WTC11 (cell line): ENCODE measurements around the gene CYBB.

Experiments
- ATF1 ChIP-seq: sonication (generic); formaldehyde crosslinking; IDR thresholded peaks from 2 replicates; pipeline ENCODE4 v1.8.1; 2023; ENCODE audit warnings: mild to moderate bottlenecking, moderate library complexity, missing genetic modification reagents
- NFE2L1 ChIP-seq: sonication (generic); formaldehyde crosslinking; IDR thresholded peaks from 2 replicates; pipeline ENCODE4 v1.8.1; 2023; ENCODE audit warnings: missing genetic modification reagents
- NR1H2 ChIP-seq: sonication (generic); formaldehyde crosslinking; IDR thresholded peaks from 2 replicates; pipeline ENCODE4 v1.9.0; 2021; ENCODE audit warnings: mild to moderate bottlenecking, moderate library complexity, missing genetic modification reagents
- TF ChIP-seq, protein P1 (sequence below): sonication (generic); formaldehyde crosslinking; IDR thresholded peaks from 2 replicates; pipeline ENCODE4 v1.8.1; 2022; ENCODE audit warnings: low read depth, mild to moderate bottlenecking, moderate library complexity, missing genetic modification reagents, borderline replicate concordance
- TF ChIP-seq, protein P2 (sequence below): fragments of 200-600 bp; IDR thresholded peaks from 2 replicates; pipeline ENCODE4 v1.8.0; 2022; ENCODE audit warnings: antibody characterized with exemption
- TF ChIP-seq, protein P3 (sequence below): sonication (generic); formaldehyde crosslinking; IDR thresholded peaks from 2 replicates; pipeline ENCODE4 v1.8.0; 2022; ENCODE audit warnings: mild to moderate bottlenecking, missing genetic modification reagents
- TF ChIP-seq, protein P4 (sequence below): sonication (generic); formaldehyde crosslinking; IDR thresholded peaks from 2 replicates; pipeline ENCODE4 v1.8.1; 2023; ENCODE audit warnings: mild to moderate bottlenecking, moderate library complexity, missing genetic modification reagents
- TF ChIP-seq, protein P5 (sequence below): sonication (generic); formaldehyde crosslinking; conservative IDR thresholded peaks from 2 replicates; pipeline ENCODE4 v1.8.1; 2023; ENCODE audit warnings: mild to moderate bottlenecking, low read depth, missing genetic modification reagents, moderate library complexity

DNA sequence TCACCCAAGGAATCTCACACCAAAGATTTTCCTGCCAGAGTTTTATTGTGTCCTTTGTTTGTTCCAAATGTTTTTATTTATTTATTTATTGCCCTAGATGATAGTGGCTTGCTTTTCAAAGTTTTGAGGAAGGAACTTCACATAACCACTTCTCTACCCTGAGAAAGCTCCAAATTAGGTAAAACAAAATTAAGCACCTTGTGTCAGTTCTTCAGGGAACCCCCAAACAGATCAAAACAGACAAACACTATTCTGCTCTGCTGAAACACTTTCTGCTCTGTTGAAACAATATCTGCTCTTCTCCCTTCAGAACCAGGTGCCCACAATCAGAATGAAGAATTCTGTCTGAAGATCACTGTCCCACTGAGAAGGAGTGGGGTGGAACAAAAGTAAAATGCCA is 16.5 kb upstream of the CYBB start:
- TF ChIP-seq NR1H2 (CRISPR knock-in tag) (no peak), NFE2L1 (CRISPR knock-in tag) (no peak), ATF1 (no peak)
- TF ChIP-seq, protein P1, sequence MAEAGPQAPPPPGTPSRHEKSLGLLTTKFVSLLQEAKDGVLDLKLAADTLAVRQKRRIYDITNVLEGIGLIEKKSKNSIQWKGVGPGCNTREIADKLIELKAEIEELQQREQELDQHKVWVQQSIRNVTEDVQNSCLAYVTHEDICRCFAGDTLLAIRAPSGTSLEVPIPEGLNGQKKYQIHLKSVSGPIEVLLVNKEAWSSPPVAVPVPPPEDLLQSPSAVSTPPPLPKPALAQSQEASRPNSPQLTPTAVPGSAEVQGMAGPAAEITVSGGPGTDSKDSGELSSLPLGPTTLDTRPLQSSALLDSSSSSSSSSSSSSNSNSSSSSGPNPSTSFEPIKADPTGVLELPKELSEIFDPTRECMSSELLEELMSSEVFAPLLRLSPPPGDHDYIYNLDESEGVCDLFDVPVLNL (CRISPR knock-in tag): no peak
- TF ChIP-seq, protein P2, sequence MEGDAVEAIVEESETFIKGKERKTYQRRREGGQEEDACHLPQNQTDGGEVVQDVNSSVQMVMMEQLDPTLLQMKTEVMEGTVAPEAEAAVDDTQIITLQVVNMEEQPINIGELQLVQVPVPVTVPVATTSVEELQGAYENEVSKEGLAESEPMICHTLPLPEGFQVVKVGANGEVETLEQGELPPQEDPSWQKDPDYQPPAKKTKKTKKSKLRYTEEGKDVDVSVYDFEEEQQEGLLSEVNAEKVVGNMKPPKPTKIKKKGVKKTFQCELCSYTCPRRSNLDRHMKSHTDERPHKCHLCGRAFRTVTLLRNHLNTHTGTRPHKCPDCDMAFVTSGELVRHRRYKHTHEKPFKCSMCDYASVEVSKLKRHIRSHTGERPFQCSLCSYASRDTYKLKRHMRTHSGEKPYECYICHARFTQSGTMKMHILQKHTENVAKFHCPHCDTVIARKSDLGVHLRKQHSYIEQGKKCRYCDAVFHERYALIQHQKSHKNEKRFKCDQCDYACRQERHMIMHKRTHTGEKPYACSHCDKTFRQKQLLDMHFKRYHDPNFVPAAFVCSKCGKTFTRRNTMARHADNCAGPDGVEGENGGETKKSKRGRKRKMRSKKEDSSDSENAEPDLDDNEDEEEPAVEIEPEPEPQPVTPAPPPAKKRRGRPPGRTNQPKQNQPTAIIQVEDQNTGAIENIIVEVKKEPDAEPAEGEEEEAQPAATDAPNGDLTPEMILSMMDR: no peak
- TF ChIP-seq, protein P3, sequence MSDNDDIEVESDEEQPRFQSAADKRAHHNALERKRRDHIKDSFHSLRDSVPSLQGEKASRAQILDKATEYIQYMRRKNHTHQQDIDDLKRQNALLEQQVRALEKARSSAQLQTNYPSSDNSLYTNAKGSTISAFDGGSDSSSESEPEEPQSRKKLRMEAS (CRISPR knock-in tag): no peak
- TF ChIP-seq, protein P4, sequence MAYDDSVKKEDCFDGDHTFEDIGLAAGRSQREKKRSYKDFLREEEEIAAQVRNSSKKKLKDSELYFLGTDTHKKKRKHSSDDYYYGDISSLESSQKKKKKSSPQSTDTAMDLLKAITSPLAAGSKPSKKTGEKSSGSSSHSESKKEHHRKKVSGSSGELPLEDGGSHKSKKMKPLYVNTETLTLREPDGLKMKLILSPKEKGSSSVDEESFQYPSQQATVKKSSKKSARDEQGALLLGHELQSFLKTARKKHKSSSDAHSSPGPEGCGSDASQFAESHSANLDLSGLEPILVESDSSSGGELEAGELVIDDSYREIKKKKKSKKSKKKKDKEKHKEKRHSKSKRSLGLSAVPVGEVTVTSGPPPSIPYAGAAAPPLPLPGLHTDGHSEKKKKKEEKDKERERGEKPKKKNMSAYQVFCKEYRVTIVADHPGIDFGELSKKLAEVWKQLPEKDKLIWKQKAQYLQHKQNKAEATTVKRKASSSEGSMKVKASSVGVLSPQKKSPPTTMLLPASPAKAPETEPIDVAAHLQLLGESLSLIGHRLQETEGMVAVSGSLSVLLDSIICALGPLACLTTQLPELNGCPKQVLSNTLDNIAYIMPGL (CRISPR knock-in tag): no peak
- TF ChIP-seq, protein P5, sequence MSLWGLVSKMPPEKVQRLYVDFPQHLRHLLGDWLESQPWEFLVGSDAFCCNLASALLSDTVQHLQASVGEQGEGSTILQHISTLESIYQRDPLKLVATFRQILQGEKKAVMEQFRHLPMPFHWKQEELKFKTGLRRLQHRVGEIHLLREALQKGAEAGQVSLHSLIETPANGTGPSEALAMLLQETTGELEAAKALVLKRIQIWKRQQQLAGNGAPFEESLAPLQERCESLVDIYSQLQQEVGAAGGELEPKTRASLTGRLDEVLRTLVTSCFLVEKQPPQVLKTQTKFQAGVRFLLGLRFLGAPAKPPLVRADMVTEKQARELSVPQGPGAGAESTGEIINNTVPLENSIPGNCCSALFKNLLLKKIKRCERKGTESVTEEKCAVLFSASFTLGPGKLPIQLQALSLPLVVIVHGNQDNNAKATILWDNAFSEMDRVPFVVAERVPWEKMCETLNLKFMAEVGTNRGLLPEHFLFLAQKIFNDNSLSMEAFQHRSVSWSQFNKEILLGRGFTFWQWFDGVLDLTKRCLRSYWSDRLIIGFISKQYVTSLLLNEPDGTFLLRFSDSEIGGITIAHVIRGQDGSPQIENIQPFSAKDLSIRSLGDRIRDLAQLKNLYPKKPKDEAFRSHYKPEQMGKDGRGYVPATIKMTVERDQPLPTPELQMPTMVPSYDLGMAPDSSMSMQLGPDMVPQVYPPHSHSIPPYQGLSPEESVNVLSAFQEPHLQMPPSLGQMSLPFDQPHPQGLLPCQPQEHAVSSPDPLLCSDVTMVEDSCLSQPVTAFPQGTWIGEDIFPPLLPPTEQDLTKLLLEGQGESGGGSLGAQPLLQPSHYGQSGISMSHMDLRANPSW (CRISPR knock-in tag): no peak
